HEK293 (cell line): ENCODE measurements around the gene MCEE.

Source experiments
- ATF2 ChIP-seq: fragments of 450-650 bp; formaldehyde crosslinking; IDR thresholded peaks from 2 replicates; pipeline ENCODE4 v1.5.1; 2016; ENCODE audit warnings: missing biosample characterization, missing genetic modification characterization, low read depth
- HIC1 ChIP-seq: fragments of 450-650 bp; formaldehyde crosslinking; IDR thresholded peaks from 2 replicates; pipeline ENCODE4 v1.5.1; 2016; ENCODE audit warnings: missing biosample characterization, missing genetic modification characterization
- KLF16 ChIP-seq: fragments of 450-650 bp; formaldehyde crosslinking; IDR thresholded peaks from 2 replicates; pipeline ENCODE4 v1.5.1; 2017; ENCODE audit warnings: missing biosample characterization, missing genetic modification characterization
- KLF9 ChIP-seq: fragments of 450-650 bp; formaldehyde crosslinking; IDR thresholded peaks from 2 replicates; pipeline ENCODE4 v1.5.1; 2016; ENCODE audit warnings: missing biosample characterization, missing genetic modification characterization, low read depth
- TCF7L2 ChIP-seq: IDR thresholded peaks from 2 replicates; pipeline ENCODE4 v1.6.1; 2011; ENCODE audit warnings: low read depth, mild to moderate bottlenecking, inconsistent platforms, low read length, moderate library complexity, borderline replicate concordance
- ZNF274 ChIP-seq, 2 experiments: fragments of 200-500 bp in 1 of 2; fragments of 450-650 bp in 1 of 2; sonication (Bioruptor generic) in 1 of 2; formaldehyde crosslinking in 1 of 2; IDR thresholded peaks; 2 replicates each; pipeline versions ENCODE4 v1.5.1 to v1.6.1; 2014 to 2016; ENCODE audit warnings: borderline replicate concordance in 1 of 2, inconsistent platforms in 1 of 2, low read length in 1 of 2, missing biosample characterization in 1 of 2, missing genetic modification characterization in 1 of 2
- ZNF391 ChIP-seq: fragments of 450-650 bp; formaldehyde crosslinking; IDR thresholded peaks from 2 replicates; pipeline ENCODE4 v1.5.1; 2016; ENCODE audit warnings: low read depth, missing biosample characterization, missing genetic modification characterization, borderline replicate concordance
- ZNF423 ChIP-seq: fragments of 450-650 bp; formaldehyde crosslinking; IDR thresholded peaks from 2 replicates; pipeline ENCODE4 v1.5.1; 2016; ENCODE audit warnings: missing biosample characterization, missing genetic modification characterization
- ZNF518A ChIP-seq: fragments of 450-650 bp; formaldehyde crosslinking; conservative IDR thresholded peaks from 2 replicates; pipeline ENCODE4 v1.5.1; 2016; ENCODE audit warnings: low read depth, missing biosample characterization, missing genetic modification characterization
- ZNF549 ChIP-seq: fragments of 450-650 bp; IDR thresholded peaks from 2 replicates; pipeline ENCODE4 v1.5.1; 2018; ENCODE audit warnings: missing biosample characterization, missing genetic modification characterization, mild to moderate bottlenecking, inconsistent platforms, moderate library complexity
- ZNF664 ChIP-seq: fragments of 450-650 bp; formaldehyde crosslinking; IDR thresholded peaks from 2 replicates; pipeline ENCODE4 v1.5.1; 2016; ENCODE audit warnings: missing biosample characterization, missing genetic modification characterization
- ZNF785 ChIP-seq: fragments of 450-650 bp; formaldehyde crosslinking; IDR thresholded peaks from 2 replicates; pipeline ENCODE4 v1.5.1; 2016; ENCODE audit warnings: missing biosample characterization, missing genetic modification characterization
- ZNF843 ChIP-seq: fragments of 450-650 bp; formaldehyde crosslinking; IDR thresholded peaks from 2 replicates; pipeline ENCODE4 v1.5.1; 2016; ENCODE audit warnings: missing biosample characterization, missing genetic modification characterization
- TF ChIP-seq, protein P1 (sequence below): fragments of 450-650 bp; formaldehyde crosslinking; IDR thresholded peaks from 2 replicates; pipeline ENCODE4 v1.5.1; 2016; ENCODE audit warnings: missing biosample characterization, missing genetic modification characterization

The MCEE gene

GRCh38 chr2:71126957-71127356, 3.1 kb downstream of the MCEE start (continued):
- TF ChIP-seq ZNF549 (tag by site-specific recombination) = no peak
- no peak for TF ChIP-seq ZNF274 (IDR thresholded peaks at IDR 0.05; ENCODE audit: low read length)
- TF ChIP-seq ZNF274 (tag by site-specific recombination; IDR thresholded peaks at IDR 0.05; ENCODE audit: borderline replicate concordance) = no peak
- TF ChIP-seq HIC1 (tag by site-specific recombination) = no peak
- TF ChIP-seq TCF7L2 = no peak
- no peak for TF ChIP-seq ZNF391
- no peak for TF ChIP-seq ZNF843
- TF ChIP-seq KLF9 = no peak
- no peak for TF ChIP-seq ZNF664 (tag by site-specific recombination)
- no peak for TF ChIP-seq ZNF785 (tag by site-specific recombination)
- no peak for TF ChIP-seq KLF16 (tag by site-specific recombination)
- TF ChIP-seq, protein P1, sequence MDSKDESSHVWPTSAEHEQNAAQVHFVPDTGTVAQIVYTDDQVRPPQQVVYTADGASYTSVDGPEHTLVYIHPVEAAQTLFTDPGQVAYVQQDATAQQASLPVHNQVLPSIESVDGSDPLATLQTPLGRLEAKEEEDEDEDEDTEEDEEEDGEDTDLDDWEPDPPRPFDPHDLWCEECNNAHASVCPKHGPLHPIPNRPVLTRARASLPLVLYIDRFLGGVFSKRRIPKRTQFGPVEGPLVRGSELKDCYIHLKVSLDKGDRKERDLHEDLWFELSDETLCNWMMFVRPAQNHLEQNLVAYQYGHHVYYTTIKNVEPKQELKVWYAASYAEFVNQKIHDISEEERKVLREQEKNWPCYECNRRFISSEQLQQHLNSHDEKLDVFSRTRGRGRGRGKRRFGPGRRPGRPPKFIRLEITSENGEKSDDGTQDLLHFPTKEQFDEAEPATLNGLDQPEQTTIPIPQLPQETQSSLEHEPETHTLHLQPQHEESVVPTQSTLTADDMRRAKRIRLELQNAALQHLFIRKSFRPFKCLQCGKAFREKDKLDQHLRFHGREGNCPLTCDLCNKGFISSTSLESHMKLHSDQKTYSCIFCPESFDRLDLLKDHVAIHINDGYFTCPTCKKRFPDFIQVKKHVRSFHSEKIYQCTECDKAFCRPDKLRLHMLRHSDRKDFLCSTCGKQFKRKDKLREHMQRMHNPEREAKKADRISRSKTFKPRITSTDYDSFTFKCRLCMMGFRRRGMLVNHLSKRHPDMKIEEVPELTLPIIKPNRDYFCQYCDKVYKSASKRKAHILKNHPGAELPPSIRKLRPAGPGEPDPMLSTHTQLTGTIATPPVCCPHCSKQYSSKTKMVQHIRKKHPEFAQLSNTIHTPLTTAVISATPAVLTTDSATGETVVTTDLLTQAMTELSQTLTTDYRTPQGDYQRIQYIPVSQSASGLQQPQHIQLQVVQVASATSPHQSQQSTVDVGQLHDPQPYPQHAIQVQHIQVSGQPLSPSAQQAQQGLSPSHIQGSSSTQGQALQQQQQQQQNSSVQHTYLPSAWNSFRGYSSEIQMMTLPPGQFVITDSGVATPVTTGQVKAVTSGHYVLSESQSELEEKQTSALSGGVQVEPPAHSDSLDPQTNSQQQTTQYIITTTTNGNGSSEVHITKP (tag by site-specific recombination) = no peak
- no peak for TF ChIP-seq ATF2
- no peak for TF ChIP-seq ZNF518A
- TF ChIP-seq ZNF423 = no peak
